ENCODE results near the gene APLNR. TPM values are rescaled to one million over a fixed set of nuclear protein-coding genes. Genes with fewer than 3 reads are reported as not detected.

The APLNR gene
- total RNA-seq, 1 donor from 2014 or later, result 1.2 TPM

- no peaks in the 10 kb centered on the region for H3K27me3 ChIP-seq
- H3K9me3 ChIP-seq, result no peaks in the 10 kb centered on the region
- DNase-seq (no peak), ATAC-seq (peak; percentile 17)
- peaks cover 27% of the 10 kb centered on the region for H3K4me1 ChIP-seq
- intact Hi-C loops (cut with DNase I), result no loop called here
- no peaks in the 10 kb centered on the region for H3K36me3 ChIP-seq
- no peak overlapping the region for H3K4me3 ChIP-seq
- TF ChIP-seq CTCF (IDR thresholded peaks at IDR 0.05), result no peak
- H3K27ac ChIP-seq, result peak overlapping the region; percentile 79
Measured at GRCh38 chr11:57276971-57277675, 40.1 kb upstream of the APLNR start.

- intact Hi-C loops (cut with DNase I), result no loop called here
- ATAC-seq (no peak), DNase-seq (no peak)
- TF ChIP-seq CTCF (IDR thresholded peaks at IDR 0.05), result no peak
- Histone ChIP-seq H3K27me3 (no peaks in the 10 kb centered on the region), H3K9me3 (no peaks in the 10 kb centered on the region), H3K36me3 (no peaks in the 10 kb centered on the region), H3K27ac (peak overlapping the region; percentile 79), H3K4me1 (peaks cover 27% of the 10 kb centered on the region), H3K4me3 (no peak overlapping the region)
Measured at GRCh38 chr11:57276169-57276970, 39.3 kb upstream of the APLNR start.

GRCh38 chr11:57275582-57275981, 38.5 kb upstream of the APLNR start:
- peak overlapping the region; percentile 79 for H3K27ac ChIP-seq
- intact Hi-C loops (cut with DNase I), result no loop called here
- H3K4me3 ChIP-seq, result no peak overlapping the region
- H3K9me3 ChIP-seq, result no peaks in the 10 kb centered on the region
- H3K36me3 ChIP-seq, result no peaks in the 10 kb centered on the region
- DNase-seq, result no peak
- peaks cover 27% of the 10 kb centered on the region for H3K4me1 ChIP-seq
- H3K27me3 ChIP-seq, result no peaks in the 10 kb centered on the region
- TF ChIP-seq CTCF (IDR thresholded peaks at IDR 0.05), result no peak
- ATAC-seq, result no peak

- intact Hi-C loops (cut with DNase I), result no loop called here
- no peak for ATAC-seq
- H3K27ac ChIP-seq, result no peak overlapping the region
Measured at GRCh38 chr11:57274904-57275498, 38.0 kb upstream of the APLNR start.

More at GRCh38 chr11:57274904-57275498, 38.0 kb upstream of the APLNR start:
- Histone ChIP-seq H3K27me3 (no peaks in the 10 kb centered on the region), H3K4me3 (no peak overlapping the region), H3K36me3 (no peaks in the 10 kb centered on the region), H3K9me3 (no peaks in the 10 kb centered on the region), H3K4me1 (peaks cover 27% of the 10 kb centered on the region)
- DNase-seq, result no peak
- no peak for TF ChIP-seq CTCF (IDR thresholded peaks at IDR 0.05)

All from upper lobe of right lung (tissue), 1 donor.